Lower leg skin (tissue), 3 donors: Measurements from ENCODE around the gene JAGN1.

Source experiments
- POLR2A ChIP-seq, 2 donors: fragments of 450-650 bp; IDR thresholded peaks; one replicate each; pipeline ENCODE4 v1.6.1; 2016 to 2017; ENCODE audit warnings: antibody characterized with exemption in 2 of 2, mild to moderate bottlenecking in 1 of 2, moderate library complexity in 1 of 2
- TF ChIP-seq, protein P1 (sequence below), 3 donors: fragments of 450-650 bp; IDR thresholded peaks; one replicate each; pipeline ENCODE4 v1.5.1; 2016; ENCODE audit warnings: antibody characterized with exemption in 3 of 3, mild to moderate bottlenecking in 3 of 3, moderate library complexity in 2 of 3

DNA sequence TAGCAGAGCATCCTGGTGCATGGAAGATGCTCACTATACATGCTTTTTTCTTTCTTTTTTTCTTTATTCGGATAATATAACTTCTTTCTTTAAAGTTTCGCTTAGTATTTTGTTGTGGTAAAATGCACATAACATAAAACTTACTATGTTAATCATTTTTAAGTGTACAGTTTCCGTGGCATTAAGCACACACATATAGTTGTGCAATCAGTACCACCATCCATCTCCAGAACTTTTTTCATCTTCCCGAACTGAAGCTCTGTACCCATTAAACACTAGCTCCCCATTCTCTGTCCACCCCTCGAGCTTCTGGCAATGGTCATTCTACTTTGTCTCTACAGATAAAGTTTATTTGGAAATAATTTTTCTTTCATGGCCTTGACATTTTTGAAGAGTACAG, 1.0 kb upstream of the JAGN1 start:
- no peak for TF ChIP-seq POLR2A (IDR thresholded peaks at IDR 0.05)
- TF ChIP-seq, protein P1, sequence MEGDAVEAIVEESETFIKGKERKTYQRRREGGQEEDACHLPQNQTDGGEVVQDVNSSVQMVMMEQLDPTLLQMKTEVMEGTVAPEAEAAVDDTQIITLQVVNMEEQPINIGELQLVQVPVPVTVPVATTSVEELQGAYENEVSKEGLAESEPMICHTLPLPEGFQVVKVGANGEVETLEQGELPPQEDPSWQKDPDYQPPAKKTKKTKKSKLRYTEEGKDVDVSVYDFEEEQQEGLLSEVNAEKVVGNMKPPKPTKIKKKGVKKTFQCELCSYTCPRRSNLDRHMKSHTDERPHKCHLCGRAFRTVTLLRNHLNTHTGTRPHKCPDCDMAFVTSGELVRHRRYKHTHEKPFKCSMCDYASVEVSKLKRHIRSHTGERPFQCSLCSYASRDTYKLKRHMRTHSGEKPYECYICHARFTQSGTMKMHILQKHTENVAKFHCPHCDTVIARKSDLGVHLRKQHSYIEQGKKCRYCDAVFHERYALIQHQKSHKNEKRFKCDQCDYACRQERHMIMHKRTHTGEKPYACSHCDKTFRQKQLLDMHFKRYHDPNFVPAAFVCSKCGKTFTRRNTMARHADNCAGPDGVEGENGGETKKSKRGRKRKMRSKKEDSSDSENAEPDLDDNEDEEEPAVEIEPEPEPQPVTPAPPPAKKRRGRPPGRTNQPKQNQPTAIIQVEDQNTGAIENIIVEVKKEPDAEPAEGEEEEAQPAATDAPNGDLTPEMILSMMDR (IDR thresholded peaks at IDR 0.05) = no peak
